Small intestine (tissue), 7 donors: Measurements from ENCODE around the gene NANP. TPM values are rescaled to one million over a fixed set of nuclear protein-coding genes. Genes with fewer than 3 reads are reported as not detected.
"Not testable (repeated sequence)": the region's sequence is repeated elsewhere in the genome, so short reads cannot be mapped to it uniquely, and the experiment has no call there.

Experiments
- DNase-seq, 2 donors: peaks; one replicate each; pipeline versions ENCODE4 v3.0.0 to v3.0.0-alpha.2; 2013
- FAIRE-seq: peaks from 2 replicates; lab custom pipeline; 2012; peaks lifted over from hg19 to GRCh38; lab: Jason Lieb, UNC
- H3K27ac ChIP-seq, 3 donors: one replicate each; pipeline ENCODE4 v1.5.1; 2013; ENCODE audit warnings: low read length in 2 of 3, mild to moderate bottlenecking in 2 of 3, control low read depth in 1 of 3, inconsistent platforms in 1 of 3, low read depth in 1 of 3, moderate library complexity in 1 of 3
- H3K27me3 ChIP-seq, 3 donors: one replicate each; pipeline ENCODE4 v1.6.1; 2013; ENCODE audit warnings: low read length in 3 of 3, inconsistent platforms in 1 of 3; ENCODE audit not compliant: control insufficient read depth in 3 of 3, insufficient read depth in 3 of 3
- H3K36me3 ChIP-seq, 3 donors: one replicate each; pipeline ENCODE4 v1.6.1; 2013; ENCODE audit warnings: low read length in 3 of 3, inconsistent platforms in 1 of 3, low read depth in 1 of 3, mild to moderate bottlenecking in 1 of 3, moderate library complexity in 1 of 3; ENCODE audit not compliant: control insufficient read depth in 3 of 3, insufficient read depth in 2 of 3
- H3K4me1 ChIP-seq, 3 donors: one replicate each; pipeline ENCODE4 v1.6.1; 2013; ENCODE audit warnings: low read length in 2 of 3, inconsistent platforms in 1 of 3, low read depth in 1 of 3, mild to moderate bottlenecking in 1 of 3, moderate library complexity in 1 of 3; ENCODE audit not compliant: control insufficient read depth in 3 of 3, insufficient read depth in 2 of 3
- H3K4me3 ChIP-seq, 3 donors: one replicate each; pipeline ENCODE4 v1.5.1; 2013; ENCODE audit warnings: low read length in 3 of 3, control low read depth in 1 of 3, inconsistent platforms in 1 of 3, low read depth in 1 of 3, mild to moderate bottlenecking in 1 of 3, moderate library complexity in 1 of 3
- H3K9me3 ChIP-seq, 2 donors: one replicate each; pipeline ENCODE4 v1.6.1; 2013; ENCODE audit warnings: low read depth in 1 of 2, low read length in 1 of 2; ENCODE audit not compliant: control insufficient read depth in 2 of 2, insufficient read depth in 1 of 2
- WGBS, 3 donors: extraction: QIAGEN DNeasy Blood & Tissue Kit; methylation state at CpG; one replicate each; pipeline ENCODE4 v1.1.7; 2013; 5-methylcytosine and 5-hydroxymethylcytosine counted together
- polyA plus RNA-seq, 4 donors: library from polyadenylated mRNA; stranded (reverse) in 3 of 4; unstranded in 1 of 4; fragments of 200-250 nt in 3 of 4; fragments of 120-200 nt in 1 of 4; gene quantifications; one replicate each; pipeline versions ENCODE4 v1.2.1 to v1.2.3, GENCODE V29; 2013
- donor health status: healthy with polysubstance abuse.
- donor health status: control.
- donor health status: control.
- donor health status: Bipolar disorder and iron deficiency.
- donor health status: healthy.

NANP gene
- polyA plus RNA-seq, 4 donors: 1.6 to 5.1 (median 2.7) TPM

- H3K27me3 ChIP-seq, H3K9me3 ChIP-seq, H3K27ac ChIP-seq, H3K4me1 ChIP-seq, DNase-seq, H3K36me3 ChIP-seq, H3K4me3 ChIP-seq, FAIRE-seq: not testable (repeated sequence)
- WGBS, 3 donors: 87 to 98% (median 92%) methylated on average over 7 to 9 of the region's 9 CpGs
Observed at GRCh38 chr20:25602914-25603309, 20.9 kb downstream of the NANP start.

GRCh38 chr20:25602191-25602913 lies 21.5 kb downstream of the NANP start:
- H3K36me3 ChIP-seq, H3K9me3 ChIP-seq, H3K27ac ChIP-seq, H3K4me1 ChIP-seq, H3K27me3 ChIP-seq, DNase-seq, FAIRE-seq, H3K4me3 ChIP-seq: not testable (repeated sequence)
- 96 to 97% (median 97%) methylated on average over 27 to 39 of the region's 39 CpGs for WGBS, 3 donors

- no peaks in the 10 kb centered on the region for H3K36me3 ChIP-seq
- no peak for DNase-seq
- no peak overlapping the region for H3K27ac ChIP-seq
- no peaks in the 10 kb centered on the region for H3K4me1 ChIP-seq
- no peak for FAIRE-seq
- H3K4me3 ChIP-seq: no peak overlapping the region
- H3K27me3 ChIP-seq: no peaks in the 10 kb centered on the region
- WGBS, 3 donors: 70 to 77% (median 73%) methylated on average over 2 of the region's 2 CpGs
- H3K9me3 ChIP-seq: no peaks in the 10 kb centered on the region
Observed at GRCh38 chr20:25601659-25602058, 22.2 kb downstream of the NANP start.

- Histone ChIP-seq H3K9me3 (no peaks in the 10 kb centered on the region), H3K4me1 (no peaks in the 10 kb centered on the region), H3K27me3 (no peaks in the 10 kb centered on the region), H3K27ac (no peak overlapping the region), H3K36me3 (no peaks in the 10 kb centered on the region), H3K4me3 (no peak overlapping the region)
- FAIRE-seq (no peak), DNase-seq (no peak)
- 71 to 73% (median 72%) methylated on average over 10 of the region's 10 CpGs for WGBS, 3 donors
Observed at GRCh38 chr20:25600632-25601031, 23.2 kb downstream of the NANP start.

- 57 to 70% (median 57%) methylated on average over 9 of the region's 9 CpGs for WGBS, 3 donors
- Histone ChIP-seq H3K36me3 (no peaks in the 10 kb centered on the region), H3K9me3 (no peaks in the 10 kb centered on the region), H3K4me1 (no peaks in the 10 kb centered on the region), H3K27me3 (no peaks in the 10 kb centered on the region), H3K27ac (no peak overlapping the region), H3K4me3 (no peak overlapping the region)
- DNase-seq (no peak), FAIRE-seq (peak; percentile 44)
Observed at GRCh38 chr20:25592135-25592852, 31.5 kb downstream of the NANP start.

- not testable (repeated sequence) for H3K9me3 ChIP-seq, DNase-seq, H3K27me3 ChIP-seq, H3K36me3 ChIP-seq, FAIRE-seq, H3K4me3 ChIP-seq, H3K27ac ChIP-seq, H3K4me1 ChIP-seq
- 67 to 87% (median 79%) methylated on average over 4 of the region's 4 CpGs for WGBS, 3 donors
Observed at GRCh38 chr20:25590778-25591177, 33.0 kb downstream of the NANP start.

GRCh38 chr20:25588491-25588890 lies 35.3 kb downstream of the NANP start:
- Histone ChIP-seq H3K4me1 (no peaks in the 10 kb centered on the region), H3K9me3 (no peaks in the 10 kb centered on the region), H3K4me3 (no peak overlapping the region), H3K36me3 (no peaks in the 10 kb centered on the region), H3K27me3 (no peaks in the 10 kb centered on the region), H3K27ac (no peak overlapping the region)
- 92 to 96% (median 93%) methylated on average over 7 of the region's 7 CpGs for WGBS, 3 donors
- DNase-seq (no peak), FAIRE-seq (no peak)

GRCh38 chr20:25587536-25587935 lies 36.3 kb downstream of the NANP start:
- 81 to 85% (median 82%) methylated on average over 5 of the region's 5 CpGs for WGBS, 3 donors
- no peaks in the 10 kb centered on the region for H3K9me3 ChIP-seq
- FAIRE-seq (no peak), DNase-seq (no peak)
- H3K27me3 ChIP-seq: no peaks in the 10 kb centered on the region
- H3K4me3 ChIP-seq: no peak overlapping the region
- no peaks in the 10 kb centered on the region for H3K4me1 ChIP-seq
- H3K36me3 ChIP-seq: no peaks in the 10 kb centered on the region
- H3K27ac ChIP-seq: no peak overlapping the region
